GM21526 (cell line): ENCODE results near the gene FH.

Experiments
- ATAC-seq: cut with Tn5 transposase; IDR thresholded peaks from one replicate; pipeline ENCODE4 v1.9.1; 2021; ENCODE audit warnings: moderate library complexity; ENCODE audit not compliant: unreplicated experiment, low FRiP score

FH gene

GRCh38 chr1:241460098-241460873 lies 59.3 kb downstream of the FH start:
- no peak for ATAC-seq

GRCh38 chr1:241459186-241459802 lies 60.3 kb downstream of the FH start:
- no peak for ATAC-seq

- ATAC-seq, result no peak
These were observed 62.1 kb downstream of the FH start for GRCh38 chr1:241457421-241457820.

GRCh38 chr1:241456743-241457142 lies 62.8 kb downstream of the FH start:
- ATAC-seq, result no peak

- ATAC-seq, result no peak
These were observed 65.8 kb downstream of the FH start for GRCh38 chr1:241453732-241454131.

GRCh38 chr1:241451956-241452355 lies 67.6 kb downstream of the FH start:
- ATAC-seq, result no peak
